PFSK-1 (cell line): Measurements from ENCODE around the gene H6PD.

ENCODE experiments used
- FOXP2 ChIP-seq: optimal IDR thresholded peaks from 2 replicates; pipeline ENCODE3; 2011; ENCODE audit warnings: borderline replicate concordance, control low read depth, inconsistent platforms; ENCODE audit not compliant: insufficient read depth; ENCODE audit errors: extremely low read length, extremely low read depth
- POLR2AphosphoS5 ChIP-seq: IDR thresholded peaks from 2 replicates; pipeline ENCODE4 v1.6.1; 2012; ENCODE audit warnings: low read depth, mild to moderate bottlenecking, control low read depth, low read length, moderate library complexity
- SIN3A ChIP-seq: IDR thresholded peaks from 2 replicates; pipeline ENCODE4 v1.6.1; 2012; ENCODE audit warnings: mild to moderate bottlenecking, low read length, moderate library complexity, borderline replicate concordance; ENCODE audit not compliant: insufficient read depth
- TAF1 ChIP-seq: IDR thresholded peaks from 2 replicates; pipeline ENCODE4 v1.6.1; 2012; ENCODE audit warnings: low read length, control low read depth, borderline replicate concordance; ENCODE audit not compliant: insufficient read depth
- TF ChIP-seq, protein P1 (sequence below), 2 experiments: IDR thresholded peaks; 2 replicates each; pipeline versions ENCODE4 v1.6.1 to v1.8.0; 2011 to 2012; ENCODE audit warnings: low read depth in 2 of 2, low read length in 2 of 2, control low read depth in 1 of 2, inconsistent platforms in 1 of 2, mild to moderate bottlenecking in 1 of 2, moderate library complexity in 1 of 2; ENCODE audit not compliant: insufficient read depth in 1 of 2

GRCh38 chr1:9292361-9293240, 58.0 kb downstream of the H6PD start, which contains the start of gene SPSB1:
- TF ChIP-seq SIN3A, result no peak
- TF ChIP-seq, protein P1, sequence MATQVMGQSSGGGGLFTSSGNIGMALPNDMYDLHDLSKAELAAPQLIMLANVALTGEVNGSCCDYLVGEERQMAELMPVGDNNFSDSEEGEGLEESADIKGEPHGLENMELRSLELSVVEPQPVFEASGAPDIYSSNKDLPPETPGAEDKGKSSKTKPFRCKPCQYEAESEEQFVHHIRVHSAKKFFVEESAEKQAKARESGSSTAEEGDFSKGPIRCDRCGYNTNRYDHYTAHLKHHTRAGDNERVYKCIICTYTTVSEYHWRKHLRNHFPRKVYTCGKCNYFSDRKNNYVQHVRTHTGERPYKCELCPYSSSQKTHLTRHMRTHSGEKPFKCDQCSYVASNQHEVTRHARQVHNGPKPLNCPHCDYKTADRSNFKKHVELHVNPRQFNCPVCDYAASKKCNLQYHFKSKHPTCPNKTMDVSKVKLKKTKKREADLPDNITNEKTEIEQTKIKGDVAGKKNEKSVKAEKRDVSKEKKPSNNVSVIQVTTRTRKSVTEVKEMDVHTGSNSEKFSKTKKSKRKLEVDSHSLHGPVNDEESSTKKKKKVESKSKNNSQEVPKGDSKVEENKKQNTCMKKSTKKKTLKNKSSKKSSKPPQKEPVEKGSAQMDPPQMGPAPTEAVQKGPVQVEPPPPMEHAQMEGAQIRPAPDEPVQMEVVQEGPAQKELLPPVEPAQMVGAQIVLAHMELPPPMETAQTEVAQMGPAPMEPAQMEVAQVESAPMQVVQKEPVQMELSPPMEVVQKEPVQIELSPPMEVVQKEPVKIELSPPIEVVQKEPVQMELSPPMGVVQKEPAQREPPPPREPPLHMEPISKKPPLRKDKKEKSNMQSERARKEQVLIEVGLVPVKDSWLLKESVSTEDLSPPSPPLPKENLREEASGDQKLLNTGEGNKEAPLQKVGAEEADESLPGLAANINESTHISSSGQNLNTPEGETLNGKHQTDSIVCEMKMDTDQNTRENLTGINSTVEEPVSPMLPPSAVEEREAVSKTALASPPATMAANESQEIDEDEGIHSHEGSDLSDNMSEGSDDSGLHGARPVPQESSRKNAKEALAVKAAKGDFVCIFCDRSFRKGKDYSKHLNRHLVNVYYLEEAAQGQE (IDR thresholded peaks at IDR 0.05; ENCODE audit: insufficient read depth in 1 of 2, low read depth in 2 of 2, low read length in 2 of 2), result no peak
- peak; percentile 79 for TF ChIP-seq POLR2AphosphoS5
- TF ChIP-seq TAF1, result peak; percentile 78; the same call in 1 of the 2 replicates
- TF ChIP-seq FOXP2, result no peak
